GM12891 (cell line): ENCODE data around the gene CYP17A1.

Experiments
- POLR2A ChIP-seq: IDR thresholded peaks from 2 replicates; pipeline ENCODE4 v1.6.1; 2011; ENCODE audit warnings: low read depth, low read length, control low read depth
- POLR2AphosphoS5 ChIP-seq: IDR thresholded peaks from 2 replicates; pipeline ENCODE4 v1.6.1; 2011; ENCODE audit warnings: low read depth, low read length, control low read depth
- POU2F2 ChIP-seq: IDR thresholded peaks from 2 replicates; pipeline ENCODE4 v1.6.1; 2011; ENCODE audit warnings: low read depth, mild to moderate bottlenecking, control low read depth, low read length, moderate library complexity
- SPI1 ChIP-seq: IDR thresholded peaks from 2 replicates; pipeline ENCODE4 v1.6.1; 2011; ENCODE audit warnings: low read depth, low read length, control low read depth
- TAF1 ChIP-seq: IDR thresholded peaks from 2 replicates; pipeline ENCODE4 v1.6.1; 2011; ENCODE audit warnings: low read depth, low read length, control low read depth

DNA sequence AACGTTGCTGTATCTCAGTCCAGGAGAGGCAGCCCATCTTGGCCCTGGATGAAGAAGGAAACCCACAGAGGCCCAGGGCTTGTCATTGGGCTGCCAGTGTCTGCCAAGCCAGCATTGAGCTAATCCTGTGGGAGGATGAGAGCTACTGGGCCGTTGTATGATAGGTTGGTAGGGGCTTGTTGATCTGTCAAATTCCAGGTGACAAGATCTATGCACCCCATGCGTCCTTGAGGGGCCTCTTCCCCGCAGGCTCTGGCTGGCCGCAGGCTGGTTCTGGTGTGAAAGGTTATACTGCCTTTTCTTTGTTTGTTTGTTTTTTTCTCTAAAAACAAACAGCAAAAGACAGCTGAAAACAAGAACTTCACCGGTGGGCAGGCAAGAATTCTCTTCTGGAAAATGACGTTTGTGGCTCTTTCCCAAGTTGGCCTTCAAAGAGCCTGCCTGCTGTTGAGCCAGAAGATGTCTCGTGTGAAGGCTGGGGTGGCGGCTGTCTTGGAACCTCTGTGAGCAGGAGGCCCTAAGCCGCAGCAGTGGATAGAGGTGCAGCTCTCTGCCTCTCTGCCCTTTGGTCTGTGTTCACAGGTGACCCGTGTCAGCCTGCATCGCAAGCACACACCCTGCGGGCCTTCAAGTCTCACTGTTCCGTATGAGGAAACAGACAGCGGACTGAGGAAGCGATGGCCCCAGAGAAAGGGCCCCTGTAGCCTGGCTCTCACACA, 23.3 kb downstream of the CYP17A1 start:
- TF ChIP-seq POLR2A: no peak
- TF ChIP-seq TAF1: no peak
- no peak for TF ChIP-seq POLR2AphosphoS5
- TF ChIP-seq SPI1: no peak
- no peak for TF ChIP-seq POU2F2
